Heart left ventricle (tissue), 13 donors: ENCODE measurements around the gene GNB5.

Experiments
- CTCF ChIP-seq, 12 donors: fragments of 200-600 bp; sonication (generic) in 4 of 12; IDR thresholded peaks; one replicate each; pipeline versions ENCODE4 v1.5.0 to v1.8.0; 2018 to 2022; ENCODE audit warnings: antibody characterized with exemption in 12 of 12, mild to moderate bottlenecking in 5 of 12
- POLR2A ChIP-seq, 2 donors: fragments of 450-650 bp; IDR thresholded peaks; one replicate each; pipeline ENCODE4 v1.6.1; 2017; ENCODE audit warnings: antibody characterized with exemption in 2 of 2, mild to moderate bottlenecking in 2 of 2, moderate library complexity in 2 of 2
- donor health status: ischemic (EF 13 %, LVEDD 7.1; RV severe dilation, severe dysfunction).
- donor health status: DM: no; HTN: yes; CAD: no.
- donor health status: DM: no; HTN: no; CAD: no.
- donor health status: ischemic (EF 25% LVEDD 6.9; RV normal size, moderate dysfunction).
- donor health status: ischemic (EF 25% LVEDD 5.7; RV mildly dilated, moderate dysfunction).
- donor health status: ischemic (EF 35%, LVEDD 5.7; RV mildly dilated, moderate dysfunction).
- donor health status: nonischemic (EF 11% LVEDD 7.7; RV severe dilation, severe dysfunction).
- donor health status: DM: yes; HTN: yes; CAD: no.
- donor health status: PGD.
- donor health status: ischemic (EF 29% LVEDD 5.4; RV normal size, mild dysfunction).
- donor health status: nonischemic (EF 23%, LVEDD 6.1; RV moderate dilation, normal function).

GRCh38 chr15:52078197-52078875, 112.9 kb downstream of the GNB5 start:
- TF ChIP-seq CTCF (IDR thresholded peaks at IDR 0.05) (no peak), POLR2A (IDR thresholded peaks at IDR 0.05) (no peak)
